HL-60/S4 treated with retinoic acid at 250 ng/mL for 4 days and 3 days (cell line): Measurements from ENCODE around the gene GAB2.
"Not testable (repeated sequence)": the region's sequence is repeated elsewhere in the genome, so short reads cannot be mapped to it uniquely, and the experiment has no call there.

Experiments
- in situ Hi-C: fragments of 300-500 bp; cut with MboI; formaldehyde crosslinking; loops from 2 replicates; pipeline ENCODE4 v1.7.0; 2022; ENCODE audit warnings: low sequenced_read_pairs

The GAB2 gene

GRCh38 chr11:78257654-78258053 lies 160.0 kb downstream of the GAB2 start:
- in situ Hi-C loops = no loop called here

- in situ Hi-C loops = no loop called here
These were observed 160.7 kb downstream of the GAB2 start for GRCh38 chr11:78256962-78257361.

- in situ Hi-C loops = no loop called here
These were observed 161.7 kb downstream of the GAB2 start for GRCh38 chr11:78255919-78256318.

DNA sequence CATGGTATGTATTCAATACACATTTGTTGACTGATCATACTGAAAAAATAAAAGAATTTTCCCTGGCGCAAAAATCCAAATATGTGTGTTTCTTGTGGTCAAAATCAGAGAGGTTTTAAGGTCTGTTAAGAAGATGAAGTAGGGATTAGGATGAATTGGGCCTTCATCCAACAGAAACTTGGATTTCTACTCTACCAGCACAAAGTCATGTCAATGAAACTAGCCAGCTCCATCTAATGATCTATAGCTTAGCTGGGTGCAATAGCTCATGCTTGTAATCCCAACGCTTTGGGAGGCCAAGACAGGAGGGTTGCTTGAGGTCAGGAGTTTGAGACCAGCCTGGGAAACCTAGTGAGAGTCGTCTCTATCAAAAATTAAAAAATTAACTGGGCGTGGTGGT lies 163.4 kb downstream of the GAB2 start:
- in situ Hi-C loops = no loop called here

GRCh38 chr11:78253797-78254196 lies 163.8 kb downstream of the GAB2 start:
- in situ Hi-C loops = no loop called here

GRCh38 chr11:78251083-78251775 lies 166.4 kb downstream of the GAB2 start:
- in situ Hi-C loops = no loop called here

DNA sequence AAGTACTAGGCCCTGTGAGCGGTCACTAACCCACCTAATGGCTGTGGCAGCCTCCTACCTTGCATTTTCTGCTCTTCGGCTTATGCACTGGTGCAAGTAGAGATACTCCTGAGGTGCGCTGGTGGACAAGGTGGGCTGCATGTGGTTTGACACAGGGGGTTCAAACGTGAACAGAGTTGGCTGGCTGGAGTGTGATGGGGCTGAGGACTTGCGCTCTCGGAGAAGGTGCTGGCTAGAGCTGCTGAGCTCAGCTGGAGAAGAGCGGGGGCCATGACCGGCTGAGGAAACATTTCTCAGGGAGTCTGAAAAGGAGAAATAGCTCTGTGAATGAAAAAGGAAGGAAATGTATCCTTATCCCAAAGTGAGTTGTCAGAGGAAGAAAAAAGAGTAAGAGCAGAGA lies 167.5 kb downstream of the GAB2 start:
- in situ Hi-C loops = no loop called here

DNA sequence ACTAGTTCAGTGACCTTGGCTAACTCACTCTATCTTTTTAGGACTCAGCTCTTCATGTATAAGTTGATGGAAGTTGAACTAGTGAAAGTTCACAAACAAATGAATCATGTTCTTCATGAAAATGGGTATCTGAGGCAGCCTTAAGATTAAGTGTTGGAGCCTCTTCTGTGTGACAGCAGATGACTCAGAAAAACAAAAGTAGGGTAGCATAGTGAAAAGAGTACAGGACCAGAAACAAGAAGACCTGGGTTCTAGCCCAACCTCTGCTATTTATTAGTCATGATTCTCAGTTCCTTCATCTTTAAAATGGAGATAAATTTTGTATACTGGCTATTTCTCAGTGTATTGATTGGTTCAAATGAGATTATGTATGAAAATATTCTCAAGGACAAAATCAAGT lies 168.7 kb downstream of the GAB2 start:
- in situ Hi-C loops = no loop called here

- in situ Hi-C loops = no loop called here
These were observed 169.4 kb downstream of the GAB2 start for GRCh38 chr11:78248191-78248590.

- in situ Hi-C loops = no loop called here
These were observed 172.9 kb downstream of the GAB2 start for GRCh38 chr11:78244546-78245255.

DNA sequence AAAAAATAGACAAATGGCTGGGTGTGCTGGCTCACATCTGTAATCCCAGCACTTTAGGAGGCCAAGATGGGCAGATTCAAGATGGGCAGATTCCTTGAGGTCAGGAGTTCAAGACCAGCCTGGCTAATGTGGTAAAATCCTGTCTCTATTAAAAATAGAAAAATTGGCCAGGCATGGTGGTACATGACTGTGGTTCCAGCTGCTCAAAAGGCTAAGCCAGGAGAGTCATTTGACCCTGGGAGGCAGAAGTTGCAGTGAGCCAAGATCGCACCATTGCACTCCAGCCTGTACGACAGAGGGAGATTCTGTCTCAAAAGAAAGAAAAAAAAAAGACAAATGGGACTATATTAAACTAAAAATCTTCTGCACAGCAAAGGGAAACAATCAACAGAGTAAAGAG lies 173.5 kb downstream of the GAB2 start:
- in situ Hi-C loops = no loop called here

DNA sequence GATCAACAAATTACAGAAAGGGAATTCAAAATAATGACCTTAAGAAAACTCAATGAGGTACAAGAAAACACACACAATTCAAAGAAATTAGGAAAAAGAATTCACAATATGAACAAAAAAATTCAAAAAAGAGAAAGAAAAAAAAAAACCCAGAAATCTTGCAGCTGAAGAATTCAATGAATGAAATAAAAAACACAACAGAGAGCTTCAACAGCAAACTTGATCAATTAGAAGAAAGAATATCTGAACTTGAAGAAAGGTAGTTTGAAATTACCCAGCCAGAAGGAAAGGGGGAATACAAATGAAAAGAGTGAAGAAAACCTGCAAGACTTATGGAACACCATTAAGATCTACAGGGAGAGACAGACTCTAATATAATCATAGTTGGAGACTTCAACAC lies 176.1 kb downstream of the GAB2 start:
- in situ Hi-C loops = no loop called here

- in situ Hi-C loops = no loop called here
These were observed 177.8 kb downstream of the GAB2 start for GRCh38 chr11:78239781-78240180.

- in situ Hi-C loops = no loop called here
These were observed 180.2 kb downstream of the GAB2 start for GRCh38 chr11:78237293-78238046.

DNA sequence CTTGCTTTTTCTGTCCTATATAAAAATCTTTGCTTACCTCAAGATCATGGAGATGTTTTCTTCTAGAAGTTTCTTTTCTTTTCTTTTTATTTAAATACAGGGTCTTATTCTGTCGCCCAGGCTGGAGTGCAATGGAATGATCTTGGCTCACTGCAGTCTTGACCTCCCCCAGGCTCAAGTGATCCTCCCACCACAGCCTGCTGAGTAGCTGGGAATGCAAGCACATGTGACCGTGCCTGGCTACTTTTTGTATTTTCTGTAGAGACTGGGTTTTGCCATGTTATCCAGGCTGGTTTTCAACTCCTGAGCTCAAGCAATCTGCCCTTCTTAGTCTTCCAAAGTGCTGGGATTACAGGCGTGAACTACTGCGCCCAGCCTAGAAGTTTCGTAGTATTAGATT lies 183.6 kb downstream of the GAB2 start:
- in situ Hi-C loops = no loop called here

DNA sequence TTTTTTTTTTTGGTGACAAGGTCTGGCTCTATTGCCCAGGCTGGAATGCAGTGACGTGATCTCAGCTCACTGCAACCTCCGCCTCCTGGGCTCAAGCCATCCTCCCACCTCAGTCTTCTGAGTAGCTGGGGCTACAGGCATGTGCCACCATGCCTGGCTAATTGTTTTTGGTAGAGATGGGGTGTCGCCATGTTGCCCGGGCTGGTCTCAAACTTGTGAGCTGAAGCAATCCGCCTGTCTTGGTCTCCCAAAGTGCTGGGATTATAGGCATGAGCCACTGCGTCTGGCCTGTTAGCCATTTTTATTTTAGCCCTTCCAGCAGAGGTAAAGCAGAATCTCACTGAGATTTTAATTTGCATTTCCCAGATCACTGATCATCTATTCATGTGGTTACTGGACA lies 184.6 kb downstream of the GAB2 start:
- in situ Hi-C loops = not testable (repeated sequence)

GRCh38 chr11:78231962-78232501 lies 185.6 kb downstream of the GAB2 start:
- in situ Hi-C loops = no loop called here

- in situ Hi-C loops = no loop called here
These were observed 187.3 kb downstream of the GAB2 start for GRCh38 chr11:78230161-78230877.

- in situ Hi-C loops = loop anchor here (10.0 kb wide), 1 partner anchor 206 kb away; no protein-coding TSS in a partner anchor
These were observed 188.5 kb downstream of the GAB2 start for GRCh38 chr11:78229106-78229505.

GRCh38 chr11:78228467-78228866 lies 189.2 kb downstream of the GAB2 start:
- in situ Hi-C loops = loop anchor here (10.0 kb wide), 1 partner anchor 206 kb away; no protein-coding TSS in a partner anchor

DNA sequence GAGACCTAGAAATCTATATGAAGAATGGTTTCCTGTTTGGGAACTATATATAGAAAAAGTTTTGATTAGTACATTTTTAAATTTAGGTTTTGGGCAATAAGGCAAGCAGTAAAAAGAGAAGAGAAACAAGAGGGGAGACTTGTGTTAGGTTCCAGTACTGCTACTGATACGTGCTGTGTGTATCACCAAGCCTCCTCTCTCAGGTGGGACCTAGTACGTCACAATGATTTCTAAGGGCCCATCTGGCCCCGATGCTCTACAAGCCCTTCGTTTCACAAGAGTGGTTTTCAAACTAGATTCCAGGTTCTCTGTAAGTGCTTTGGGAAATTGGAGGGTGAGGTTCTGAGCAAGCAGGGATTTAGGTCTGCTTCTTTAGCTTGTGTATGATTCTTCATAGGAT lies 189.7 kb downstream of the GAB2 start:
- in situ Hi-C loops = loop anchor here (10.0 kb wide), 1 partner anchor 207 kb away; no protein-coding TSS in a partner anchor
